Natural killer cell (primary cell): ENCODE results near the gene PRDM16. TPM values are rescaled to one million over a fixed set of nuclear protein-coding genes. Genes with fewer than 3 reads are reported as not detected.

Experiments
- ATAC-seq, 3 donors: fragments of 150-1000 bp in 2 of 3; fragments of 200-7000 bp in 1 of 3; cut with Tn5 transposase; 1 replicate in 1 of 3; 2 replicates in 2 of 3; pipeline ENCODE4 v1.10.0; 2021; ENCODE audit warnings: mild to moderate bottlenecking in 2 of 3, moderate library complexity in 2 of 3
- DNase-seq, 2 donors: peaks; one replicate each; pipeline versions ENCODE4 v3.0.0 to v3.0.0-alpha.2; 2013 to 2021; ENCODE audit warnings: mixed read lengths in 1 of 2
- H3K27ac ChIP-seq: one replicate; pipeline ENCODE4 v1.5.1; 2013; ENCODE audit warnings: mild to moderate bottlenecking, low read length
- H3K27me3 ChIP-seq: one replicate; pipeline ENCODE4 v1.6.1; 2013; ENCODE audit warnings: low read length; ENCODE audit not compliant: control insufficient read depth, insufficient read depth
- H3K36me3 ChIP-seq: one replicate; pipeline ENCODE4 v1.6.1; 2013; ENCODE audit warnings: low read length; ENCODE audit not compliant: control insufficient read depth, insufficient read depth
- H3K4me1 ChIP-seq: one replicate; pipeline ENCODE4 v1.6.1; 2013; ENCODE audit warnings: low read length; ENCODE audit not compliant: control insufficient read depth, insufficient read depth
- H3K4me3 ChIP-seq: one replicate; pipeline ENCODE4 v1.5.1; 2013; ENCODE audit warnings: low read length
- H3K9me3 ChIP-seq: one replicate; pipeline ENCODE4 v1.6.1; 2013; ENCODE audit warnings: low read length; ENCODE audit not compliant: control insufficient read depth, insufficient read depth
- H3K27ac Mint-ChIP-seq, 2 donors: one replicate each; pipeline ENCODE4 v1.8.0; 2022; ENCODE audit warnings: mild to moderate bottlenecking in 2 of 2, mixed read lengths in 2 of 2, moderate library complexity in 1 of 2
- H3K27me3 Mint-ChIP-seq, 2 donors: one replicate each; pipeline ENCODE4 v1.8.0; 2022; ENCODE audit warnings: low read depth in 2 of 2, mixed read lengths in 2 of 2
- H3K36me3 Mint-ChIP-seq: one replicate; pipeline ENCODE4 v1.8.0; 2022; ENCODE audit warnings: mixed read lengths
- H3K4me1 Mint-ChIP-seq, 2 donors: one replicate each; pipeline ENCODE4 v1.8.0; 2022; ENCODE audit warnings: mixed read lengths in 2 of 2
- H3K4me3 Mint-ChIP-seq: one replicate; pipeline ENCODE4 v1.8.0; 2022; ENCODE audit warnings: mild to moderate bottlenecking, moderate library complexity, mixed read lengths
- H3K9me3 Mint-ChIP-seq, 2 donors: one replicate each; pipeline ENCODE4 v1.8.0; 2022; ENCODE audit warnings: mixed read lengths in 2 of 2
- CTCF ChIP-seq: fragments of 200-600 bp; IDR thresholded peaks from one replicate; pipeline ENCODE4 v1.8.0; 2022; ENCODE audit warnings: antibody characterized with exemption
- WGBS: methylation state at CpG from one replicate; pipeline ENCODE4 v1.1.7; 2013; ENCODE audit warnings: missing lambda C conversion rate; ENCODE audit not compliant: insufficient coverage; 5-methylcytosine and 5-hydroxymethylcytosine counted together
- intact Hi-C: fragments of 100-400 bp; cut with micrococcal nuclease; formaldehyde crosslinking; loops from one replicate; pipeline ENCODE4 v1.14.2; 2022
- total RNA-seq, 4 donors: library from RNA; stranded (reverse); fragments of 120-200 nt in 1 of 4; gene quantifications; one replicate each; pipeline versions ENCODE4 v1.2.3 to v1.2.4, GENCODE V29; 2013 to 2022

PRDM16 gene
- total RNA-seq, 3 donors from 2014 or later (not counting 1 experiment from before 2014, with no cell fraction given): 0.25 to 0.64 TPM; not detected in 1

DNA sequence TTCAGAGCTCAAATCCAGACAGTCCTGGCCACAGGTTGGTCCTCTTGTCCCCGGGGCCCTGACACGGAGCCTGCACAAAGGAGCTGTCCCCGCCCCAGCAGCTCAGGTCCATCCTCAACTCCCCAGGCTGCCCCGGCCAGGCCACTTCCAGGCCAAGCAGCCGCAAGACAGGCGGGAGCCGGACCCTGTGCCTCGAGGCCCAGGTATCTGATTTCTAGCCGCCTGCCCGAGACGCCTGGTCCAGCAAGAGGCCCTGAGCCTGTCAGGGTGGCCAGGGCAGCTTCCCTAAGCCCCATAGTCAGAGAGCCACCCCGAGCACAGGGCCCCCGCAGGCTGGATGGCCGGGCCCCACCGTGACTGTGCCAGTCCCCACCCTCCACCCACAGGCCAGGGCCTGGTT lies 165.3 kb downstream of the PRDM16 start:
- TF ChIP-seq CTCF: no peak
- Mint-ChIP-seq H3K9me3 (no peaks in the 10 kb centered on the region), H3K36me3 (no peaks in the 10 kb centered on the region), H3K4me1 (no peaks in the 10 kb centered on the region), H3K27me3 (no peaks in the 10 kb centered on the region), H3K27ac (no peak overlapping the region), H3K4me3 (no peak overlapping the region)
- DNase-seq (no peak), ATAC-seq (no peak)
- no peaks in the 10 kb centered on the region for H3K36me3 ChIP-seq
- no peaks in the 10 kb centered on the region for H3K27me3 ChIP-seq
- H3K4me1 ChIP-seq: no peaks in the 10 kb centered on the region
- intact Hi-C loops: no loop called here
- 90% methylated on average over 15 of the region's 15 CpGs for WGBS
- H3K27ac ChIP-seq: no peak overlapping the region
- H3K4me3 ChIP-seq: no peak overlapping the region
- H3K9me3 ChIP-seq: no peaks in the 10 kb centered on the region

- H3K4me3 Mint-ChIP-seq: no peak overlapping the region
- DNase-seq (no peak), ATAC-seq (no peak)
- no peak for TF ChIP-seq CTCF
- Histone ChIP-seq H3K4me3 (no peak overlapping the region), H3K4me1 (no peaks in the 10 kb centered on the region), H3K27ac (no peak overlapping the region), H3K27me3 (no peaks in the 10 kb centered on the region), H3K9me3 (no peaks in the 10 kb centered on the region), H3K36me3 (no peaks in the 10 kb centered on the region)
- no peak overlapping the region for H3K27ac Mint-ChIP-seq
- H3K36me3 Mint-ChIP-seq: no peaks in the 10 kb centered on the region
- H3K4me1 Mint-ChIP-seq: no peaks in the 10 kb centered on the region
- H3K27me3 Mint-ChIP-seq: no peaks in the 10 kb centered on the region
- no peaks in the 10 kb centered on the region for H3K9me3 Mint-ChIP-seq
- 93% methylated on average over 14 of the region's 14 CpGs for WGBS
- intact Hi-C loops: no loop called here
These were observed 166.0 kb downstream of the PRDM16 start for GRCh38 chr1:3234956-3235355.

DNA sequence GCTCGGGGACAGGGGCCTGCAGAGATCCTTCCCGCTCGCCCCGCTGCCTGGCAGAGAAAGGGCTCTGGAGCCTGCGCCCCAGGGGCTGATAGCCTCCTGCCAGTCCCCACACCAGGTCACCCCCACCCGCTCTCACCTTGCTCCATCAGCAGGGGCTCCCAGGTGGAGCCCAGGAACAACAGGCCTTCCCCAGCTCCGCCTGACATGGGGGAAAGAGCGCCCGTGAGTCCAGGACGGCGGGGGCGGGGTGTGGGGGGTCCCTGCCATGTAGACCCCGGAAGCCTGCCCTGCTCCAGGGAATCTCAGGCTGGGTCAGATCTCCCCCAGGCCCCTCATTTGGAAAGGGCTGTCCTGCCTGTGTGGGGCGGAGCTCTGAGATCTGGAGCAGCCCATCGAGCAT lies 166.5 kb downstream of the PRDM16 start:
- 89% methylated on average over 15 of the region's 15 CpGs for WGBS
- ATAC-seq: no peak
- H3K36me3 Mint-ChIP-seq: no peaks in the 10 kb centered on the region
- no peak for TF ChIP-seq CTCF
- H3K27ac Mint-ChIP-seq: no peak overlapping the region
- H3K27me3 Mint-ChIP-seq: no peaks in the 10 kb centered on the region
- intact Hi-C loops: no loop called here
- Histone ChIP-seq H3K4me3 (no peak overlapping the region), H3K9me3 (no peaks in the 10 kb centered on the region), H3K36me3 (no peaks in the 10 kb centered on the region), H3K27ac (no peak overlapping the region), H3K27me3 (no peaks in the 10 kb centered on the region), H3K4me1 (no peaks in the 10 kb centered on the region)
- H3K9me3 Mint-ChIP-seq: no peaks in the 10 kb centered on the region
- H3K4me3 Mint-ChIP-seq: no peak overlapping the region
- no peaks in the 10 kb centered on the region for H3K4me1 Mint-ChIP-seq
- DNase-seq: no peak

GRCh38 chr1:3236361-3236760 lies 167.4 kb downstream of the PRDM16 start:
- Mint-ChIP-seq H3K27me3 (no peaks in the 10 kb centered on the region), H3K4me3 (no peak overlapping the region)
- no peak for ATAC-seq

More at GRCh38 chr1:3236361-3236760, 167.4 kb downstream of the PRDM16 start:
- no peaks in the 10 kb centered on the region for H3K27me3 ChIP-seq
- no peak for DNase-seq
- Mint-ChIP-seq H3K4me1 (no peaks in the 10 kb centered on the region), H3K9me3 (no peaks in the 10 kb centered on the region), H3K27ac (no peak overlapping the region), H3K36me3 (no peaks in the 10 kb centered on the region)
- no peaks in the 10 kb centered on the region for H3K36me3 ChIP-seq
- no peak overlapping the region for H3K27ac ChIP-seq
- intact Hi-C loops: no loop called here
- H3K4me3 ChIP-seq: no peak overlapping the region
- no peaks in the 10 kb centered on the region for H3K9me3 ChIP-seq
- WGBS: 81% methylated on average over 9 of the region's 9 CpGs
- no peak for TF ChIP-seq CTCF
- H3K4me1 ChIP-seq: no peaks in the 10 kb centered on the region
